K562 (cell line): ENCODE results near the gene YAE1. TPM values are rescaled to one million over a fixed set of nuclear protein-coding genes. Genes with fewer than 3 reads are reported as not detected.

Experiments
- BDP1 ChIP-seq: IDR thresholded peaks from 3 replicates; pipeline ENCODE4 v1.6.1; 2011; ENCODE audit not compliant: insufficient read length, insufficient read depth
- BRCA1 ChIP-seq, 2 experiments: fragments of 450-650 bp in 1 of 2; sonication (generic) in 1 of 2; formaldehyde crosslinking in 1 of 2; IDR thresholded peaks; 2 replicates each; pipeline versions ENCODE4 v1.5.0 to v1.6.1; 2017 to 2020; ENCODE audit warnings: mild to moderate bottlenecking in 1 of 2, missing genetic modification reagents in 1 of 2
- C11orf30 ChIP-seq: fragments of 450-650 bp; IDR thresholded peaks from 2 replicates; pipeline ENCODE4 v1.6.1; 2016; ENCODE audit warnings: low read depth, mild to moderate bottlenecking
- ETS1 ChIP-seq: conservative IDR thresholded peaks from 2 replicates; pipeline ENCODE4 v1.6.1; 2011; ENCODE audit warnings: low read depth, mild to moderate bottlenecking, low read length; ENCODE audit not compliant: control insufficient read depth
- KAT8 ChIP-seq: fragments of 450-650 bp; IDR thresholded peaks from 2 replicates; pipeline ENCODE4 v1.6.1; 2016; ENCODE audit warnings: low read depth, mild to moderate bottlenecking
- MEF2D ChIP-seq: conservative IDR thresholded peaks from 2 replicates; pipeline ENCODE4 v1.6.1; 2016; ENCODE audit warnings: low read depth, missing genetic modification characterization, missing compliant biosample characterization
- MGA ChIP-seq: fragments of 450-650 bp; IDR thresholded peaks from 2 replicates; pipeline ENCODE4 v1.6.1; 2016; ENCODE audit warnings: mild to moderate bottlenecking, moderate library complexity
- NUFIP1 ChIP-seq: fragments of 450-650 bp; IDR thresholded peaks from 2 replicates; pipeline ENCODE4 v1.6.1; 2018; ENCODE audit not compliant: partially characterized antibody
- PRPF4 ChIP-seq: fragments of 200-400 bp; formaldehyde crosslinking; IDR thresholded peaks from one replicate; pipeline ENCODE4 v1.6.1; 2017; ENCODE audit warnings: low read length, low read depth, mild to moderate bottlenecking; ENCODE audit not compliant: insufficient read depth, poor library complexity, severe bottlenecking
- SIRT6 ChIP-seq: IDR thresholded peaks from one replicate; pipeline ENCODE4 v1.6.1; 2012; ENCODE audit warnings: low read depth, mild to moderate bottlenecking, control low read depth, inconsistent platforms, low read length, moderate library complexity
- YBX1 ChIP-seq: fragments of 450-650 bp; IDR thresholded peaks from 2 replicates; pipeline ENCODE4 v1.7.1; 2016; ENCODE audit warnings: mild to moderate bottlenecking
- ZBED1 ChIP-seq: IDR thresholded peaks from 2 replicates; pipeline ENCODE4 v1.6.1; 2014
- ZFP36 ChIP-seq: fragments of 150-350 bp; IDR thresholded peaks from 2 replicates; pipeline ENCODE4 v1.6.1; 2018; ENCODE audit warnings: low read length, low read depth; ENCODE audit not compliant: partially characterized antibody
- ZNF239 ChIP-seq: fragments of 250-450 bp; sonication (Bioruptor Pico); IDR thresholded peaks from 2 replicates; pipeline ENCODE4 v1.4.0; 2020; ENCODE audit warnings: mild to moderate bottlenecking
- ZNF589 ChIP-seq: fragments of 200-800 bp; sonication (Bioruptor generic); IDR thresholded peaks from 2 replicates; pipeline ENCODE4 v1.6.1; 2016; ENCODE audit warnings: low read depth, missing genetic modification characterization, missing compliant biosample characterization
- ZNF644 ChIP-seq: fragments of 200-800 bp; sonication (Bioruptor generic); IDR thresholded peaks from 2 replicates; pipeline ENCODE4 v1.6.1; 2016; ENCODE audit warnings: low read depth, missing genetic modification characterization, missing compliant biosample characterization
- polyA plus RNA-seq, 8 experiments: library from polyadenylated mRNA; depleted of rRNA in 4 of 8; stranded (reverse) in 5 of 8; unstranded in 3 of 8; fragments of >200 nt; fragmentation: Nextera tagmentation in 2 of 8; fragmentation: Illumina TruSeq in 1 of 8; extraction: Ambion mirVana in 2 of 8; extraction: Trizol in 1 of 8; gene quantifications; 2 replicates each; pipeline versions ENCODE4 v1.2.1 to v1.2.3, GENCODE V29; 2011 to 2014; ENCODE audit warnings: inconsistent platforms in 1 of 8, missing spikeins in 1 of 8
- total RNA-seq, 7 experiments: library from RNA; depleted of rRNA in 6 of 7; stranded (reverse); fragments of >200 nt in 6 of 7; fragmentation: Illumina TruSeq in 2 of 7; extraction: Trizol in 2 of 7; gene quantifications; 2 replicates each; pipeline versions ENCODE4 v1.2.1 to v1.2.3, GENCODE V29; 2011 to 2021; ENCODE audit warnings: low replicate concordance in 1 of 7

Gene YAE1
- total and polyA plus RNA-seq, 9 of the 15 experiments (the other 6 are each of a cell fraction or from before 2014, with no cell fraction given): 15.2 to 63.4 (median 30.1) TPM

- TF ChIP-seq ZNF644 (tag): no peak
- no peak for TF ChIP-seq SIRT6
- no peak for TF ChIP-seq YBX1
- TF ChIP-seq ZBED1: no peak
- TF ChIP-seq C11orf30: no peak
- TF ChIP-seq ZNF239 (CRISPR knock-in tag): no peak
- no peak for TF ChIP-seq MEF2D (tag)
- no peak for TF ChIP-seq ETS1
- TF ChIP-seq ZFP36: no peak
- TF ChIP-seq PRPF4: no peak
- no peak for TF ChIP-seq KAT8
- no peak for TF ChIP-seq MGA
- no peak for TF ChIP-seq NUFIP1
- no peak for TF ChIP-seq ZNF589 (CRISPR knock-in tag)
- TF ChIP-seq BRCA1 (IDR thresholded peaks at IDR 0.05): no peak
- TF ChIP-seq BRCA1 (CRISPR knock-in tag; IDR thresholded peaks at IDR 0.05): no peak
- TF ChIP-seq BDP1: no peak
These were observed 55.7 kb downstream of the YAE1 start (continued) for GRCh38 chr7:39621784-39622411.
